ENCODE data around the gene TMEM129.

- TF ChIP-seq POLR2A (IDR thresholded peaks at IDR 0.05; ENCODE audit: extremely low read depth, insufficient read length) = no peak
- TF ChIP-seq, protein P1, sequence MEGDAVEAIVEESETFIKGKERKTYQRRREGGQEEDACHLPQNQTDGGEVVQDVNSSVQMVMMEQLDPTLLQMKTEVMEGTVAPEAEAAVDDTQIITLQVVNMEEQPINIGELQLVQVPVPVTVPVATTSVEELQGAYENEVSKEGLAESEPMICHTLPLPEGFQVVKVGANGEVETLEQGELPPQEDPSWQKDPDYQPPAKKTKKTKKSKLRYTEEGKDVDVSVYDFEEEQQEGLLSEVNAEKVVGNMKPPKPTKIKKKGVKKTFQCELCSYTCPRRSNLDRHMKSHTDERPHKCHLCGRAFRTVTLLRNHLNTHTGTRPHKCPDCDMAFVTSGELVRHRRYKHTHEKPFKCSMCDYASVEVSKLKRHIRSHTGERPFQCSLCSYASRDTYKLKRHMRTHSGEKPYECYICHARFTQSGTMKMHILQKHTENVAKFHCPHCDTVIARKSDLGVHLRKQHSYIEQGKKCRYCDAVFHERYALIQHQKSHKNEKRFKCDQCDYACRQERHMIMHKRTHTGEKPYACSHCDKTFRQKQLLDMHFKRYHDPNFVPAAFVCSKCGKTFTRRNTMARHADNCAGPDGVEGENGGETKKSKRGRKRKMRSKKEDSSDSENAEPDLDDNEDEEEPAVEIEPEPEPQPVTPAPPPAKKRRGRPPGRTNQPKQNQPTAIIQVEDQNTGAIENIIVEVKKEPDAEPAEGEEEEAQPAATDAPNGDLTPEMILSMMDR (IDR thresholded peaks at IDR 0.05; ENCODE audit: low read depth, low read length) = peak; percentile 100
- TF ChIP-seq, protein P2, sequence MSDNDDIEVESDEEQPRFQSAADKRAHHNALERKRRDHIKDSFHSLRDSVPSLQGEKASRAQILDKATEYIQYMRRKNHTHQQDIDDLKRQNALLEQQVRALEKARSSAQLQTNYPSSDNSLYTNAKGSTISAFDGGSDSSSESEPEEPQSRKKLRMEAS (IDR thresholded peaks at IDR 0.05; ENCODE audit: low read depth, low read length) = no peak; the same call in 1 of the 2 replicates
These were observed 5.2 kb upstream of the TMEM129 start for GRCh38 chr4:1726146-1726934.

All from NB4 (cell line).